ENCODE data around the gene SMG6.

DNA sequence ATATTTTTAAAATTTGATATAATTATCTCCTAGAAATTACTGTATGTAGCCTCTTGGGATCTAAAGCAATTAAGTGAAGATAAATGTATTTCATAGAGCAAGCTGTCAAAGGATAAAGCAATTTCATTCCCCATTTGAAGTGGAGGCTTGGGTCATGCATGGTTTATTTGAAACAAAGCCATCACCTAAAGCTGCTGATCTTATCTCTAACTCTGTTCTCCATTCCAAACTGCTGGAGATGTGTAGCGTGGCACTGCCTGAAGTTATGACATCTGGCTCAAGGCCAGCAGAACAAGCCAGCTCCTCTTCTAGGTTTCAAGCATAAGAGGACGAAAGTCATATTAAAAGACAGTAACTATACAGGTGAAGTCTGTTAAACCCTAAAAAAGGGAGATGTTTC lies 164.8 kb downstream of the SMG6 start:
- TF ChIP-seq, protein P1, sequence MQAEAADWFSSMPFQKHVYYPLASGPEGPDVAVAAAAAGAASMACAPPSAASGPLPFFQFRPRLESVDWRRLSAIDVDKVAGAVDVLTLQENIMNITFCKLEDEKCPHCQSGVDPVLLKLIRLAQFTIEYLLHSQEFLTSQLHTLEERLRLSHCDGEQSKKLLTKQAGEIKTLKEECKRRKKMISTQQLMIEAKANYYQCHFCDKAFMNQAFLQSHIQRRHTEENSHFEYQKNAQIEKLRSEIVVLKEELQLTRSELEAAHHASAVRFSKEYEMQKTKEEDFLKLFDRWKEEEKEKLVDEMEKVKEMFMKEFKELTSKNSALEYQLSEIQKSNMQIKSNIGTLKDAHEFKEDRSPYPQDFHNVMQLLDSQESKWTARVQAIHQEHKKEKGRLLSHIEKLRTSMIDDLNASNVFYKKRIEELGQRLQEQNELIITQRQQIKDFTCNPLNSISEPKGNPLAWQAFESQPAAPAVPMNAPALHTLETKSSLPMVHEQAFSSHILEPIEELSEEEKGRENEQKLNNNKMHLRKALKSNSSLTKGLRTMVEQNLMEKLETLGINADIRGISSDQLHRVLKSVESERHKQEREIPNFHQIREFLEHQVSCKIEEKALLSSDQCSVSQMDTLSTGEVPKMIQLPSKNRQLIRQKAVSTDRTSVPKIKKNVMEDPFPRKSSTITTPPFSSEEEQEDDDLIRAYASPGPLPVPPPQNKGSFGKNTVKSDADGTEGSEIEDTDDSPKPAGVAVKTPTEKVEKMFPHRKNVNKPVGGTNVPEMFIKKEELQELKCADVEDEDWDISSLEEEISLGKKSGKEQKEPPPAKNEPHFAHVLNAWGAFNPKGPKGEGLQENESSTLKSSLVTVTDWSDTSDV (CRISPR knock-in tag; IDR thresholded peaks at IDR 0.05): no peak
- TF ChIP-seq, protein P2, sequence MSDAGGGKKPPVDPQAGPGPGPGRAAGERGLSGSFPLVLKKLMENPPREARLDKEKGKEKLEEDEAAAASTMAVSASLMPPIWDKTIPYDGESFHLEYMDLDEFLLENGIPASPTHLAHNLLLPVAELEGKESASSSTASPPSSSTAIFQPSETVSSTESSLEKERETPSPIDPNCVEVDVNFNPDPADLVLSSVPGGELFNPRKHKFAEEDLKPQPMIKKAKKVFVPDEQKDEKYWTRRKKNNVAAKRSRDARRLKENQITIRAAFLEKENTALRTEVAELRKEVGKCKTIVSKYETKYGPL (CRISPR knock-in tag; IDR thresholded peaks at IDR 0.05): no peak

All from HepG2 (cell line).